ENCODE measurements around the gene IL25.

DNA sequence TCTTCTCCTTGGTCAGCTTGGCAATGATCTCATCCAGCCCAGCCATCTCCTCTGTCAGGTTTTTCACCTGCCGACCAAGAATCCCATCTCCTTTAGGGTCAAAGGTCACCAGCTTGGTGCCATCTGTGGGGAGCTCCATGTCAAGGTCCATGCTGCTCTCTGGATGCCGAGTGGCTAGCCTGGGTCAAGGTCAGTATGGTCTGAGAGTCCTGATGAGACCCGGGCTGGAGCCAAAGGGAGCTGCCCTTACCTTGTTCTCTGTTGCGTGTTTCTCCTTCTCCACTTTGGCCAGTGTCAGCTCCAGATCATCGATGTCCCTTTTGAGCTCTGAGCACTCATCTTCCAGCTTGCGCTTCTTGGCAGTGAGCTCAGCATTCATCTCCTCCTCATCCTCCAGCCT, 51.0 kb downstream of the IL25 start:
- TF ChIP-seq, protein P1, sequence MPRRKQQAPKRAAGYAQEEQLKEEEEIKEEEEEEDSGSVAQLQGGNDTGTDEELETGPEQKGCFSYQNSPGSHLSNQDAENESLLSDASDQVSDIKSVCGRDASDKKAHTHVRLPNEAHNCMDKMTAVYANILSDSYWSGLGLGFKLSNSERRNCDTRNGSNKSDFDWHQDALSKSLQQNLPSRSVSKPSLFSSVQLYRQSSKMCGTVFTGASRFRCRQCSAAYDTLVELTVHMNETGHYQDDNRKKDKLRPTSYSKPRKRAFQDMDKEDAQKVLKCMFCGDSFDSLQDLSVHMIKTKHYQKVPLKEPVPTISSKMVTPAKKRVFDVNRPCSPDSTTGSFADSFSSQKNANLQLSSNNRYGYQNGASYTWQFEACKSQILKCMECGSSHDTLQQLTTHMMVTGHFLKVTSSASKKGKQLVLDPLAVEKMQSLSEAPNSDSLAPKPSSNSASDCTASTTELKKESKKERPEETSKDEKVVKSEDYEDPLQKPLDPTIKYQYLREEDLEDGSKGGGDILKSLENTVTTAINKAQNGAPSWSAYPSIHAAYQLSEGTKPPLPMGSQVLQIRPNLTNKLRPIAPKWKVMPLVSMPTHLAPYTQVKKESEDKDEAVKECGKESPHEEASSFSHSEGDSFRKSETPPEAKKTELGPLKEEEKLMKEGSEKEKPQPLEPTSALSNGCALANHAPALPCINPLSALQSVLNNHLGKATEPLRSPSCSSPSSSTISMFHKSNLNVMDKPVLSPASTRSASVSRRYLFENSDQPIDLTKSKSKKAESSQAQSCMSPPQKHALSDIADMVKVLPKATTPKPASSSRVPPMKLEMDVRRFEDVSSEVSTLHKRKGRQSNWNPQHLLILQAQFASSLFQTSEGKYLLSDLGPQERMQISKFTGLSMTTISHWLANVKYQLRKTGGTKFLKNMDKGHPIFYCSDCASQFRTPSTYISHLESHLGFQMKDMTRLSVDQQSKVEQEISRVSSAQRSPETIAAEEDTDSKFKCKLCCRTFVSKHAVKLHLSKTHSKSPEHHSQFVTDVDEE (CRISPR knock-in tag; IDR thresholded peaks at IDR 0.05) = no peak
- TF ChIP-seq, protein P2, sequence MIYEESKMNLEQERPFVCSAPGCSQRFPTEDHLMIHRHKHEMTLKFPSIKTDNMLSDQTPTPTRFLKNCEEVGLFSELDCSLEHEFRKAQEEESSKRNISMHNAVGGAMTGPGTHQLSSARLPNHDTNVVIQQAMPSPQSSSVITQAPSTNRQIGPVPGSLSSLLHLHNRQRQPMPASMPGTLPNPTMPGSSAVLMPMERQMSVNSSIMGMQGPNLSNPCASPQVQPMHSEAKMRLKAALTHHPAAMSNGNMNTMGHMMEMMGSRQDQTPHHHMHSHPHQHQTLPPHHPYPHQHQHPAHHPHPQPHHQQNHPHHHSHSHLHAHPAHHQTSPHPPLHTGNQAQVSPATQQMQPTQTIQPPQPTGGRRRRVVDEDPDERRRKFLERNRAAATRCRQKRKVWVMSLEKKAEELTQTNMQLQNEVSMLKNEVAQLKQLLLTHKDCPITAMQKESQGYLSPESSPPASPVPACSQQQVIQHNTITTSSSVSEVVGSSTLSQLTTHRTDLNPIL (CRISPR knock-in tag; IDR thresholded peaks at IDR 0.05; ENCODE audit: low read depth) = no peak
- no peak for TF ChIP-seq ZNF565 (CRISPR knock-in tag; conservative IDR thresholded peaks at IDR 0.05; ENCODE audit: low read depth)
- no peak for TF ChIP-seq ZNF70 (CRISPR knock-in tag; IDR thresholded peaks at IDR 0.05)
- TF ChIP-seq TCF4 (CRISPR knock-in tag; IDR thresholded peaks at IDR 0.05; ENCODE audit: borderline replicate concordance) = no peak
- TF ChIP-seq ZFP3 (CRISPR knock-in tag; IDR thresholded peaks at IDR 0.05) = no peak
- TF ChIP-seq, protein P3, sequence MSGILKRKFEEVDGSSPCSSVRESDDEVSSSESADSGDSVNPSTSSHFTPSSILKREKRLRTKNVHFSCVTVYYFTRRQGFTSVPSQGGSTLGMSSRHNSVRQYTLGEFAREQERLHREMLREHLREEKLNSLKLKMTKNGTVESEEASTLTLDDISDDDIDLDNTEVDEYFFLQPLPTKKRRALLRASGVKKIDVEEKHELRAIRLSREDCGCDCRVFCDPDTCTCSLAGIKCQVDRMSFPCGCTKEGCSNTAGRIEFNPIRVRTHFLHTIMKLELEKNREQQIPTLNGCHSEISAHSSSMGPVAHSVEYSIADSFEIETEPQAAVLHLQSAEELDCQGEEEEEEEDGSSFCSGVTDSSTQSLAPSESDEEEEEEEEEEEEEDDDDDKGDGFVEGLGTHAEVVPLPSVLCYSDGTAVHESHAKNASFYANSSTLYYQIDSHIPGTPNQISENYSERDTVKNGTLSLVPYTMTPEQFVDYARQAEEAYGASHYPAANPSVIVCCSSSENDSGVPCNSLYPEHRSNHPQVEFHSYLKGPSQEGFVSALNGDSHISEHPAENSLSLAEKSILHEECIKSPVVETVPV (CRISPR knock-in tag; IDR thresholded peaks at IDR 0.05) = no peak
- TF ChIP-seq ISL1 (CRISPR knock-in tag; IDR thresholded peaks at IDR 0.05) = no peak
- no peak for TF ChIP-seq GLIS3 (CRISPR knock-in tag; IDR thresholded peaks at IDR 0.05)
